Germinal center (tissue), 1 donor: Measurements from ENCODE around the gene EPS8L3.
"Not testable (repeated sequence)": the region's sequence is repeated elsewhere in the genome, so short reads cannot be mapped to it uniquely, and the experiment has no call there.

ENCODE experiments used
- DNase-seq: peaks from one replicate; pipeline ENCODE4 v3.0.0; 2012; ENCODE audit warnings: mixed read lengths, low spot score

Gene EPS8L3

DNA sequence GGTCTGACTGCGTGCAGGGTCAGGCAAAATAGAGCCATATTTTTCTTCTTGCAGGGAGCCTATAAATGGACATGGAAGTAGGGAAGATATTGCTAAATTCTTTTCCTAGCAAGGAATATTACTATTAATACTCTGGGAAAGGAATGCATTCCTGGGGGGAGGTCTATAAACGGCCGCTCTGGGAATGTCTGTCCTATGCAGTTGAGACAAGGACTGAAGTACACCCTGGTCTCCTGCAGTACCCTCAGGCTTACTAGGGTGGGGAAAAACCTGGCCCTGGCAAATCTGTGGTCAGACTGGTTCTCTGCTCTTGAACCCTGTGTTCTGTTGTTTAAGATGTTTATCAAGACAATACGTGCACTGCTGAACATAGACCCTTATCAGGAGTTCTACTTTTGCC, 54.8 kb downstream of the EPS8L3 start:
- DNase-seq, result not testable (repeated sequence)

DNA sequence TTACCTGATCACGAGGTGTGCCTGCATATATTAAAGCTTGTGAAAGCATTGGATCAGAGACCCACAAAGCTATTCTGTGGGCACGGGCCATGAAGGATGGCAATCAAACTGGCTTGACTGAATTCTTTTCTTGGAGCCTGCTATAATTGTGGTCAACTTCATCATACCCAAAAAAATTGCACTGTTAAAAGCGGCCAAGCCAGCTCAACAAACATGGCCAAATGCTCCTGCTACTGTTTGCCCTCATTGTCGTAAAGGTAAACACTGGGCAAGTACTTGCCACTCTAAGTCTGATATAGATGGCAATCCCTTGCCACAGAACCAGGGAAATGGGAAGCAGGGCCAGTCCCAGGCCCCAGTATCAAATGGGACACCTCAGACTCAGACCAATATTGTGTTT, 58.3 kb downstream of the EPS8L3 start:
- DNase-seq, result no peak

GRCh38 chr1:109704173-109704572, 59.5 kb downstream of the EPS8L3 start:
- DNase-seq, result no peak

GRCh38 chr1:109702940-109703339, 60.8 kb downstream of the EPS8L3 start:
- not testable (repeated sequence) for DNase-seq
